ENCODE results near the gene ROPN1L. TPM values are rescaled to one million over a fixed set of nuclear protein-coding genes. Genes with fewer than 3 reads are reported as not detected.

Gene ROPN1L
- not detected in 2 replicates for total RNA-seq

DNA sequence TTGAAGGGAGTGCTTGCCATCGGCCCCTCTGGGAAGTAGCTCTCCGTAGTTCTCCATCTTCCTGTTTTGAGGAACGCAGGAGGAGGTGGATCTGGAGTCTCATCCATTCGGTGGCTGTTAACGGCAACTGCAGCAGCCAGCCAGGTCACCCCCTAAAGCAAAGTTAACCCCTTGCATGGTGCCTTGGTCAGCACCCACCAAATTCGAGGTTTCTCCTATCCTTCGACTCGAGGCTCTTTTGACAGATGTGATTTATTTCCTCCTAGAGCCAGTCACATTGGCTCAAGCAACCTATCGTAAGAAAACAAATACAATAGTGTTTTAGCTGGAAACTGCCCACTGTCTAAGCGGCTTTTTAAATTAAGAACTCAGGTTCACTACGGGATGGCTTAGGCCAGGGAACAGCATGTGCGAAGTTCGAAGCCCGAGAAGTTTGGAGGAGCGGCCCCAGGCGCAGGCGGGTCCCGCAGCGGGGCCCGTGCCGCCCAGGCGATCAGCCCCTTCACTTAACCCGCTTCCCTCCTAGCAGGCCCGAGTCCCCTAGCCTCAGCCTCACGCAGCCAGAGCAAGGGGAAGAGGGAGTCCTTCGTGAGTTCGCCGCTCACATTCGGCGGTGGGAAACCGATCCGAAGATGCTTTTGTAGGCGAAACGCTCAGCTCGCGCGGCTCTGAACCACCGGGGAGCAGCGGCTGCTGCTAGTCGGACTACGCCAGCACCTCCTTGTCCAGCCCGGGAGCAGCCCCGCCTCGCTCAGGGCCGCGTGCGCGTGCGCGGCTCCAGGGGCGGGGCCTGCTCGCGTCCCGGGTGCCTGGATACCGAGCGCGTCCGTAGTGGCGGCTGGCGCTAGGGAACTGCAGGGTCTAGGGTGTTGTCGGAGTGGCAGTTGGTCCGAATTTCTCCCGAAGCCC is at the start of gene ROPN1L:
Gene ROPN1L (plus strand): TSS at position 797 of the 909 bp plus-strand sequence. CDS start 289 bp downstream, outside the sequence.

Other genes with a start within 250 kb of the ROPN1L start
- gene ATPSCKMT, start 192.0 kb upstream of the ROPN1L start, total RNA-seq = 13.7 and 21.2 TPM in 2 replicates
- gene CCT5, start 191.6 kb upstream of the ROPN1L start, total RNA-seq = 458 and 511 TPM in 2 replicates
- 0.98 and 3.1 TPM in 2 replicates for gene CMBL, start 134.0 kb upstream of the ROPN1L start, total RNA-seq
- gene MARCHF6, start 88.2 kb upstream of the ROPN1L start, total RNA-seq = 26.8 and 29.5 TPM in 2 replicates
- 0.49 and 0.65 TPM in 2 replicates for gene ANKRD33B, start 122.2 kb downstream of the ROPN1L start, total RNA-seq

All from airway epithelial cell (primary cell).